H9 (cell line): Measurements from ENCODE around the gene JAG1. TPM values are rescaled to one million over a fixed set of nuclear protein-coding genes. Genes with fewer than 3 reads are reported as not detected.

Experiments
- DNase-seq: peaks from one replicate; pipeline ENCODE4 v3.0.0-alpha.2; 2017
- H2AFZ ChIP-seq: one replicate; pipeline ENCODE4 v1.6.1; 2013; ENCODE audit warnings: mild to moderate bottlenecking, low read length, control low read depth, moderate library complexity
- H2AK5ac ChIP-seq: 2 replicates; pipeline ENCODE4 v1.6.1; 2013; ENCODE audit warnings: low read length, control low read depth, mixed read lengths; ENCODE audit not compliant: insufficient read length
- H2BK120ac ChIP-seq: one replicate; pipeline ENCODE4 v1.6.1; 2013; ENCODE audit warnings: low read depth, mild to moderate bottlenecking, low read length, control low read depth, inconsistent platforms; ENCODE audit not compliant: poor library complexity, severe bottlenecking
- H2BK12ac ChIP-seq: 2 replicates; pipeline ENCODE4 v1.6.1; 2013; ENCODE audit warnings: low read length, control low read depth, mixed read lengths, low read depth; ENCODE audit not compliant: insufficient read length
- H2BK15ac ChIP-seq: 2 replicates; pipeline ENCODE4 v1.6.1; 2013; ENCODE audit warnings: low read depth, low read length, control low read depth
- H2BK20ac ChIP-seq: one replicate; pipeline ENCODE4 v1.6.1; 2013; ENCODE audit warnings: low read depth, mild to moderate bottlenecking, low read length, control low read depth, inconsistent platforms; ENCODE audit not compliant: poor library complexity, severe bottlenecking
- H2BK5ac ChIP-seq: 2 replicates; pipeline ENCODE4 v1.6.1; 2013; ENCODE audit warnings: low read length, control low read depth, mixed read lengths; ENCODE audit not compliant: insufficient read length
- H3K14ac ChIP-seq: 2 replicates; pipeline ENCODE4 v1.6.1; 2013; ENCODE audit warnings: low read length, control low read depth; ENCODE audit not compliant: insufficient read depth
- H3K18ac ChIP-seq: 2 replicates; pipeline ENCODE4 v1.6.1; 2013; ENCODE audit warnings: low read depth, mild to moderate bottlenecking, mixed read lengths, low read length, control low read depth; ENCODE audit not compliant: insufficient read length
- H3K23ac ChIP-seq: 2 replicates; pipeline ENCODE4 v1.6.1; 2013; ENCODE audit warnings: low read length, control low read depth, mixed read lengths, low read depth; ENCODE audit not compliant: insufficient read length
- H3K23me2 ChIP-seq: 2 replicates; pipeline ENCODE4 v1.6.1; 2013; ENCODE audit warnings: low read depth, mild to moderate bottlenecking, mixed read lengths, low read length, control low read depth; ENCODE audit not compliant: insufficient read length, poor library complexity, severe bottlenecking
- H3K27ac ChIP-seq: 2 replicates; pipeline ENCODE4 v1.5.1; 2013; ENCODE audit warnings: low read length, control low read depth, mixed read lengths, low read depth; ENCODE audit not compliant: insufficient read length
- H3K27me3 ChIP-seq: 2 replicates; pipeline ENCODE4 v1.6.1; 2013; ENCODE audit warnings: low read length, control low read depth, inconsistent platforms; ENCODE audit not compliant: insufficient read depth
- H3K4ac ChIP-seq: 2 replicates; pipeline ENCODE4 v1.6.1; 2013; ENCODE audit warnings: low read depth, mild to moderate bottlenecking, control low read depth, inconsistent platforms, low read length, moderate library complexity
- H3K4me1 ChIP-seq: 2 replicates; pipeline ENCODE4 v1.6.1; 2013; ENCODE audit warnings: low read length, control low read depth, inconsistent platforms; ENCODE audit not compliant: insufficient read depth
- H3K4me2 ChIP-seq: 2 replicates; pipeline ENCODE4 v1.6.1; 2013; ENCODE audit warnings: low read length, control low read depth, mixed read lengths; ENCODE audit not compliant: insufficient read length, insufficient read depth
- H3K56ac ChIP-seq: 2 replicates; pipeline ENCODE4 v1.6.1; 2013; ENCODE audit warnings: low read depth, mild to moderate bottlenecking, mixed read lengths, low read length, control low read depth; ENCODE audit not compliant: insufficient read length
- H3K79me1 ChIP-seq: 2 replicates; pipeline ENCODE4 v1.6.1; 2013; ENCODE audit warnings: low read depth, mild to moderate bottlenecking, moderate library complexity, low read length, control low read depth, inconsistent platforms; ENCODE audit not compliant: insufficient read depth, poor library complexity, severe bottlenecking
- H3K79me2 ChIP-seq: 2 replicates; pipeline ENCODE4 v1.6.1; 2013; ENCODE audit warnings: low read length, control low read depth, inconsistent platforms; ENCODE audit not compliant: insufficient read depth
- H3K9ac ChIP-seq: 2 replicates; pipeline ENCODE4 v1.6.1; 2013; ENCODE audit warnings: low read length, control low read depth, mixed read lengths; ENCODE audit not compliant: insufficient read length; ENCODE audit errors: extremely low read depth
- H3K9me3 ChIP-seq: one replicate; pipeline ENCODE4 v1.6.1; 2013; ENCODE audit warnings: low read depth, low read length, inconsistent platforms; ENCODE audit not compliant: control insufficient read depth
- H3T11ph ChIP-seq: one replicate; pipeline ENCODE4 v1.6.1; 2013; ENCODE audit warnings: mild to moderate bottlenecking, low read length, control low read depth, inconsistent platforms
- H4K20me1 ChIP-seq: one replicate; pipeline ENCODE4 v1.6.1; 2013; ENCODE audit not compliant: control insufficient read depth, insufficient read length, insufficient read depth
- H4K5ac ChIP-seq: 2 replicates; pipeline ENCODE4 v1.6.1; 2013; ENCODE audit warnings: low read depth, mild to moderate bottlenecking, mixed read lengths, low read length, control low read depth; ENCODE audit not compliant: insufficient read length
- H4K8ac ChIP-seq: replicated peaks from 2 replicates; pipeline ENCODE4 v1.6.1; 2013; ENCODE audit warnings: low read length, control low read depth, mixed read lengths, low read depth; ENCODE audit not compliant: insufficient read length
- H4K91ac ChIP-seq: 2 replicates; pipeline ENCODE4 v1.6.1; 2013; ENCODE audit warnings: low read depth, mild to moderate bottlenecking, moderate library complexity, mixed read lengths, low read length, control low read depth; ENCODE audit not compliant: insufficient read length
- H3K27ac Mint-ChIP-seq, 3 experiments: 2 replicates in 2 of 3; 3 replicates in 1 of 3; pipeline ENCODE4 v1.8.0; 2020 to 2021; ENCODE audit warnings: mixed read lengths in 3 of 3, mild to moderate bottlenecking in 1 of 3, moderate library complexity in 1 of 3
- H3K27me3 Mint-ChIP-seq: 2 replicates; pipeline ENCODE4 v1.8.0; 2021; ENCODE audit warnings: low read depth, mild to moderate bottlenecking, moderate library complexity, mixed read lengths
- H3K36me3 Mint-ChIP-seq, 3 experiments: 2 replicates in 2 of 3; 3 replicates in 1 of 3; pipeline ENCODE4 v1.8.0; 2020 to 2021; ENCODE audit warnings: low read depth in 3 of 3, mixed read lengths in 3 of 3; ENCODE audit not compliant: insufficient read depth in 1 of 3
- H3K4me1 Mint-ChIP-seq, 2 experiments: 2 replicates each; pipeline ENCODE4 v1.8.0; 2020; ENCODE audit warnings: mixed read lengths in 2 of 2
- H3K4me3 Mint-ChIP-seq, 2 experiments: 2 replicates in 1 of 2; 3 replicates in 1 of 2; pipeline ENCODE4 v1.8.0; 2020 to 2021; ENCODE audit warnings: mild to moderate bottlenecking in 2 of 2, mixed read lengths in 2 of 2, moderate library complexity in 1 of 2
- H3K9me3 Mint-ChIP-seq, 2 experiments: 2 replicates in 1 of 2; 3 replicates in 1 of 2; pipeline ENCODE4 v1.8.0; 2020; ENCODE audit warnings: mild to moderate bottlenecking in 2 of 2, mixed read lengths in 2 of 2, moderate library complexity in 1 of 2
- WGBS: extraction: QIAGEN DNeasy Blood & Tissue Kit; methylation state at CpG from one replicate; pipeline ENCODE4 v1.1.7; 2013; ENCODE audit warnings: missing lambda C conversion rate, low lambda C conversion rate, mixed read lengths; ENCODE audit not compliant: insufficient read length; ENCODE audit errors: extremely low coverage; 5-methylcytosine and 5-hydroxymethylcytosine counted together
- total RNA-seq: library from RNA; stranded (reverse); gene quantifications from 2 replicates; pipeline ENCODE4 v1.2.1, GENCODE V29; 2021
- TF ChIP-seq, protein P1 (sequence below): fragments of 200-600 bp; sonication (generic); conservative IDR thresholded peaks from 3 replicates; pipeline ENCODE4 v1.8.0; 2021; ENCODE audit warnings: antibody characterized with exemption, mild to moderate bottlenecking

Gene JAG1
- total RNA-seq, 1 experiment from 2014 or later = 58.1 TPM

GRCh38 chr20:10699941-10700340 lies 26.1 kb upstream of the JAG1 start:
- no peak overlapping the region for H2BK120ac ChIP-seq
- no peaks in the 10 kb centered on the region for H3K79me2 ChIP-seq
- no peak overlapping the region for H2BK12ac ChIP-seq
- DNase-seq = no peak
- H4K20me1 ChIP-seq = no peaks in the 10 kb centered on the region
- Mint-ChIP-seq H3K9me3 (peaks cover 2 to 3% of the 10 kb centered on the region in 2 experiments; a peak in 2 of 5 replicates), H3K27me3 (peaks cover 1% of the 10 kb centered on the region; the same call in 1 of the 2 replicates), H3K4me1 (no peaks in the 10 kb centered on the region), H3K27ac (no peak overlapping the region), H3K4me3 (no peak overlapping the region), H3K36me3 (peaks cover 0 to 3% (median 0%) of the 10 kb centered on the region in 3 experiments; a peak in 2 of 7 replicates)
- no peaks in the 10 kb centered on the region for H3K27me3 ChIP-seq
- no peaks in the 10 kb centered on the region for H3K79me1 ChIP-seq
- H3K4me2 ChIP-seq = no peak overlapping the region
- no peaks in the 10 kb centered on the region for H3K23me2 ChIP-seq
- H4K5ac ChIP-seq = no peak overlapping the region
- H3K56ac ChIP-seq = no peak overlapping the region
- H2AFZ ChIP-seq = no peak overlapping the region
- WGBS = no CpG with 5 or more reads among the region's 2 CpGs
- no peak overlapping the region for H2BK15ac ChIP-seq
- no peak overlapping the region for H3K27ac ChIP-seq
- H4K91ac ChIP-seq = no peak overlapping the region
- H4K8ac ChIP-seq = no peak overlapping the region
- no peak overlapping the region for H2BK20ac ChIP-seq
- H3K9me3 ChIP-seq = no peaks in the 10 kb centered on the region
- no peak overlapping the region for H2BK5ac ChIP-seq
- no peak overlapping the region for H3K18ac ChIP-seq
- H3K4ac ChIP-seq = no peak overlapping the region
- no peak overlapping the region for H2AK5ac ChIP-seq
- no peak overlapping the region for H3K9ac ChIP-seq
- TF ChIP-seq, protein P1, sequence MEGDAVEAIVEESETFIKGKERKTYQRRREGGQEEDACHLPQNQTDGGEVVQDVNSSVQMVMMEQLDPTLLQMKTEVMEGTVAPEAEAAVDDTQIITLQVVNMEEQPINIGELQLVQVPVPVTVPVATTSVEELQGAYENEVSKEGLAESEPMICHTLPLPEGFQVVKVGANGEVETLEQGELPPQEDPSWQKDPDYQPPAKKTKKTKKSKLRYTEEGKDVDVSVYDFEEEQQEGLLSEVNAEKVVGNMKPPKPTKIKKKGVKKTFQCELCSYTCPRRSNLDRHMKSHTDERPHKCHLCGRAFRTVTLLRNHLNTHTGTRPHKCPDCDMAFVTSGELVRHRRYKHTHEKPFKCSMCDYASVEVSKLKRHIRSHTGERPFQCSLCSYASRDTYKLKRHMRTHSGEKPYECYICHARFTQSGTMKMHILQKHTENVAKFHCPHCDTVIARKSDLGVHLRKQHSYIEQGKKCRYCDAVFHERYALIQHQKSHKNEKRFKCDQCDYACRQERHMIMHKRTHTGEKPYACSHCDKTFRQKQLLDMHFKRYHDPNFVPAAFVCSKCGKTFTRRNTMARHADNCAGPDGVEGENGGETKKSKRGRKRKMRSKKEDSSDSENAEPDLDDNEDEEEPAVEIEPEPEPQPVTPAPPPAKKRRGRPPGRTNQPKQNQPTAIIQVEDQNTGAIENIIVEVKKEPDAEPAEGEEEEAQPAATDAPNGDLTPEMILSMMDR = no peak
- H3K23ac ChIP-seq = no peak overlapping the region
- no peaks in the 10 kb centered on the region for H3K4me1 ChIP-seq
- no peak overlapping the region for H3K14ac ChIP-seq
- no peak overlapping the region for H3T11ph ChIP-seq
